ENCODE results near the gene ANXA8.

- TF ChIP-seq POLR2A (IDR thresholded peaks at IDR 0.05; ENCODE audit: low read length) (no peak), GATA1 (IDR thresholded peaks at IDR 0.05; ENCODE audit: low read depth, low read length) (no peak)
These were observed 34.6 kb downstream of the ANXA8 start for GRCh38 chr10:47449102-47449978.
